ENCODE data around the gene REV3L.

The REV3L gene

DNA sequence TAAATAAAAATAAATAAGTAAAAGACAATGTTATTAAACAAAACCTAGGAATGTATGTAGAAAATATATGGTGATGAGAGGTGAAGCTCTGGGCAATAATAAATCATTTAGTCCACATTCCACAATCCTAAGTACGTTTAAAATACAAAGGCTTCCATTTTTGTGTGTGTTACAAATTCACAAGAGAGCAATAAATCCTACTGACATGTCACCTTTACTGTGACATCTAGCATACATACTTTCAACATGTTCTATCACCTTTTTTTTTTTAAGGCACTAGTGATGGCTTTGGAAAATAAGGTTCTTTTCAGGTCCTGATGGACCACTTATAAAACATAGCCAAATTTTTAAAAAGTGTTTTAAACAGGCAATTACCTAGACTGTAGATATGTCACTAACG, 12.0 kb downstream of the REV3L start:
- Mint-ChIP-seq H3K4me3 (no peak overlapping the region), H3K27me3 (no peaks in the 10 kb centered on the region), H3K36me3 (ENCODE audit: low read depth) (no peaks in the 10 kb centered on the region), H3K9me3 (no peaks in the 10 kb centered on the region), H3K27ac (no peak overlapping the region), H3K4me1 (ENCODE audit: low read depth) (peaks cover 5% of the 10 kb centered on the region)
- intact Hi-C loops (cut with micrococcal nuclease) = no loop called here

GRCh38 chr6:111469543-111469942, 13.5 kb downstream of the REV3L start:
- Mint-ChIP-seq H3K36me3 (ENCODE audit: low read depth) (no peaks in the 10 kb centered on the region), H3K9me3 (no peaks in the 10 kb centered on the region), H3K27me3 (no peaks in the 10 kb centered on the region), H3K4me1 (ENCODE audit: low read depth) (no peaks in the 10 kb centered on the region), H3K4me3 (no peak overlapping the region), H3K27ac (no peak overlapping the region)
- intact Hi-C loops (cut with micrococcal nuclease) = no loop called here

GRCh38 chr6:111468329-111469012, 14.5 kb downstream of the REV3L start:
- intact Hi-C loops (cut with micrococcal nuclease) = no loop called here
- no peaks in the 10 kb centered on the region for H3K27me3 Mint-ChIP-seq
- H3K4me3 Mint-ChIP-seq = no peak overlapping the region
- no peaks in the 10 kb centered on the region for H3K4me1 Mint-ChIP-seq (ENCODE audit: low read depth)
- H3K9me3 Mint-ChIP-seq = no peaks in the 10 kb centered on the region
- no peak overlapping the region for H3K27ac Mint-ChIP-seq
- no peaks in the 10 kb centered on the region for H3K36me3 Mint-ChIP-seq (ENCODE audit: low read depth)

DNA sequence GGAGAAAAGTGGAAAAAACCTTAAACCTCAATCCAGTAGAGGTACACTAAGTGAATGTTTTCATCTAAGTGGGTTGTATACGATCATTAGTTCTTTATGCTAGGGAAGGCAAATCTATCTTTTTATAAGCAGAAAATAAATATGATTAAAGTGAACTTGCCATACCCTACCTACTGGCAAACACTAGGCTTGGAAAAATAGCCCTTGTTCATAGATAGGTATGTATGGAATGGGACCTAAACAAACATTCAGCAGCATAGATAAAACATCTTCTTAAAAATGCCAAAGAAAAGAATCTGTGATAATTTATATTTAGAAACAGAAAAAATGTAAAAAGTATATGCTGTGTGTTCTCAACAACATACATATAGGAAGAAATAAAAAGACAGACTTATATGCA, 18.8 kb downstream of the REV3L start:
- no peak overlapping the region for H3K4me3 Mint-ChIP-seq
- H3K4me1 Mint-ChIP-seq (ENCODE audit: low read depth) = peaks cover 16% of the 10 kb centered on the region
- no peaks in the 10 kb centered on the region for H3K27me3 Mint-ChIP-seq
- intact Hi-C loops (cut with micrococcal nuclease) = no loop called here
- H3K9me3 Mint-ChIP-seq = peaks cover 13% of the 10 kb centered on the region
- H3K36me3 Mint-ChIP-seq (ENCODE audit: low read depth) = peaks cover 12% of the 10 kb centered on the region
- no peak overlapping the region for H3K27ac Mint-ChIP-seq

DNA sequence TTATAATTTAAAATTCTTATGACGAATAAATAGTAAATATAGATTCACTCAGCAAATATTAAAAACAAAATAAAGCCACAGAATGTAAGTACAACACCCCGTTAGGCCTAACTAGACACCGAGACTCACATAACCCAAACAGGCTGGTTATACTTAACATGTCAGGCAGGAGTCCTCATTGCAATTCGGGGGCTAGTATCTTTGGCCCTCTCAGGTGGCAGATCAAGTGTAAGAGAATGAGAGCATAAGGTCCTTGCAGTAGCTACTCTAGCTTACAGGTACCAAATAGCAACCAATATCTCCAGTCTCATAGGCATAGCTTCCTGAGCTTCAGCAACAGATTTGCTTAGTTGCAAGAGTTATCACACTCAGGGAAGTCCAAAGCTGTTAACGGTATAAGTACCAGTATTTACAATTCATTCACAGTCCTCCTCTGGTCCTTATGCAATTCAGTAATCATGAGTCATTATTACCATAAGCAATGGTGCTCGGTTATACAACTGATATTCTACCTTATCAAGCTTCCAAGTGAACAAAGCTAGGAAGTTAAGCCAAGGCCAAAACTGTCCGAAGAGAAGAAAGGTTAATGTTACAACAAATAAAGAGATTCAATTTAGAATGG, 20.1 kb downstream of the REV3L start:
- Mint-ChIP-seq H3K27ac (no peak overlapping the region), H3K27me3 (no peaks in the 10 kb centered on the region), H3K36me3 (ENCODE audit: low read depth) (peaks cover 25% of the 10 kb centered on the region), H3K4me3 (no peak overlapping the region), H3K4me1 (ENCODE audit: low read depth) (peaks cover 16% of the 10 kb centered on the region), H3K9me3 (peaks cover 26% of the 10 kb centered on the region)
- intact Hi-C loops (cut with micrococcal nuclease) = no loop called here

DNA sequence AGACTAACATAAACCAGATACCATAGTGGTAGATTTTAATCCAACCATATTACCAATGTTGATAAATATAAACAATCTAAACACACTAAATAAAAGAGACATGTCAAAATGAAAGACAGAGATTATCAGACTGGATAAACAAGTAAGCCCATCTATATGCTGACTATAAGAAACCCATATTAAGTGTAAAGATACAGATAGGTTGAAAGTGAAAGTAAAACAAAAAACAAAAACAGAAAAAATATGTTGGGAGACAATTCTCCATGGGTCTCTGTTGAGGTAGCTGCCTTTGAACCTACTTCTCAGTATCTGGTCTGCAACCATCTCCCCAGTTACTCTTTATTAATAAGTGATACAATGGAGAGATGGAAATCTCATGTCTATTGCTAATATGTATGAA, 21.2 kb downstream of the REV3L start:
- H3K4me1 Mint-ChIP-seq (ENCODE audit: low read depth) = peaks cover 16% of the 10 kb centered on the region
- no peak overlapping the region for H3K27ac Mint-ChIP-seq
- peaks cover 31% of the 10 kb centered on the region for H3K36me3 Mint-ChIP-seq (ENCODE audit: low read depth)
- intact Hi-C loops (cut with micrococcal nuclease) = no loop called here
- peaks cover 28% of the 10 kb centered on the region for H3K9me3 Mint-ChIP-seq
- H3K4me3 Mint-ChIP-seq = peak overlapping the region; percentile 6
- H3K27me3 Mint-ChIP-seq = no peaks in the 10 kb centered on the region

DNA sequence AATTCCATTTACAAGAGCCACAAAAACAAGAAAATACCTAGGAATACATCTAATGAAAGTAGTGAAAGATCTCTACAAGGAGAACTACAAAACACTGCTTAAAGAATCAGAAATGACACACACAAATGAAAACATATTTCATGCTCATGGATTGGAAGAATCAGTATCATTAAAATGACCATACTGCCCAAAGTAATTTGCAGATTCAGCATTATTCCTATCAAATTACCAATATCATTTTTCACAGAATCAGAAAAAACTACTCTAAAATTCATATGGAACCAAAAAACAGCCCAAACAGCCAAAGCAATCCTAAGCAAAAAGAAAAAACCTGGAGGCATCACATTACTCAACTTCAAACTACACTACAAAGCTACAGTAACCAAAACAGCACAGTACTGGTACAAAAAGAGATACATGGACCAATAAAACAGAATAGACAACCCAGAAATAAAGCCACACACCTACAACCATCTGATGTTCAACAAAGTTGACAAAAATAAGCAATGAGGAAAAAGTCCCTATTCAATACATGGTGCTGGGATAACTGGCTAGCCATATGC, 24.3 kb downstream of the REV3L start:
- Mint-ChIP-seq H3K27me3 (no peaks in the 10 kb centered on the region), H3K36me3 (ENCODE audit: low read depth) (peaks cover 31% of the 10 kb centered on the region), H3K4me3 (no peak overlapping the region), H3K27ac (no peak overlapping the region), H3K4me1 (ENCODE audit: low read depth) (peaks cover 16% of the 10 kb centered on the region), H3K9me3 (peaks cover 28% of the 10 kb centered on the region)
- intact Hi-C loops (cut with micrococcal nuclease) = no loop called here

- Mint-ChIP-seq H3K27ac (no peak overlapping the region), H3K4me1 (ENCODE audit: low read depth) (no peaks in the 10 kb centered on the region), H3K4me3 (no peak overlapping the region), H3K36me3 (ENCODE audit: low read depth) (peaks cover 31% of the 10 kb centered on the region), H3K9me3 (peaks cover 28% of the 10 kb centered on the region), H3K27me3 (no peaks in the 10 kb centered on the region)
- intact Hi-C loops (cut with micrococcal nuclease) = no loop called here
Observed at GRCh38 chr6:111456208-111456607, 26.8 kb downstream of the REV3L start.

DNA sequence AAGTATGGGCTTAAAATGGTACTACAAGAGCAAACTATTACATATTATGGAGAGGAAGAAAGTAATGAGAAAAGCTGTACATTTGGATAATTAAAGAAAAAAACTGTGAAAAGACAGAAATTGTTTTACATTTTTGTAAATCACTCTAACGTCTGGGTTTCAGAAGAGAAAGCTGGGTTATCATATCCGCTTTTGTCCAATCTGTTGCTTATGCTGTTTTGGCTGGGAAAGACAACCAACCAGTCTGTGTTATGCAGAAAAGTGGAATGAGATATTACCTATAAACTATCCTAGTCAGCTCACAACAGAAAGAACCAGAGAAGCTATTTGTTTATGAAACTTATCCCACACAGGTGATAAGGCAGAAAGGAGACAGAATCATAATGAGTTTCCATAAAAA, 32.4 kb downstream of the REV3L start:
- no peak overlapping the region for H3K4me3 Mint-ChIP-seq
- no peak overlapping the region for H3K27ac Mint-ChIP-seq
- H3K36me3 Mint-ChIP-seq (ENCODE audit: low read depth) = no peaks in the 10 kb centered on the region
- no peaks in the 10 kb centered on the region for H3K27me3 Mint-ChIP-seq
- peaks cover 4% of the 10 kb centered on the region for H3K4me1 Mint-ChIP-seq (ENCODE audit: low read depth)
- intact Hi-C loops (cut with micrococcal nuclease) = no loop called here
- H3K9me3 Mint-ChIP-seq = no peaks in the 10 kb centered on the region

GRCh38 chr6:111450087-111450486, 32.9 kb downstream of the REV3L start:
- Mint-ChIP-seq H3K36me3 (ENCODE audit: low read depth) (no peaks in the 10 kb centered on the region), H3K4me3 (no peak overlapping the region)

GRCh38 chr6:111449129-111449528, 33.9 kb downstream of the REV3L start:
- Mint-ChIP-seq H3K4me3 (no peak overlapping the region), H3K27me3 (no peaks in the 10 kb centered on the region), H3K9me3 (no peaks in the 10 kb centered on the region), H3K4me1 (ENCODE audit: low read depth) (peaks cover 8% of the 10 kb centered on the region), H3K27ac (no peak overlapping the region), H3K36me3 (ENCODE audit: low read depth) (no peaks in the 10 kb centered on the region)
- intact Hi-C loops (cut with micrococcal nuclease) = no loop called here

More at GRCh38 chr6:111450087-111450486, 32.9 kb downstream of the REV3L start:
- H3K27ac Mint-ChIP-seq = no peak overlapping the region
- no peaks in the 10 kb centered on the region for H3K9me3 Mint-ChIP-seq
- intact Hi-C loops (cut with micrococcal nuclease) = no loop called here
- no peaks in the 10 kb centered on the region for H3K27me3 Mint-ChIP-seq
- H3K4me1 Mint-ChIP-seq (ENCODE audit: low read depth) = peaks cover 8% of the 10 kb centered on the region

- Mint-ChIP-seq H3K9me3 (no peaks in the 10 kb centered on the region), H3K4me1 (ENCODE audit: low read depth) (peaks cover 16% of the 10 kb centered on the region), H3K4me3 (no peak overlapping the region), H3K36me3 (ENCODE audit: low read depth) (no peaks in the 10 kb centered on the region), H3K27ac (no peak overlapping the region), H3K27me3 (no peaks in the 10 kb centered on the region)
- intact Hi-C loops (cut with micrococcal nuclease) = no loop called here
Observed at GRCh38 chr6:111447051-111447450, 36.0 kb downstream of the REV3L start.

DNA sequence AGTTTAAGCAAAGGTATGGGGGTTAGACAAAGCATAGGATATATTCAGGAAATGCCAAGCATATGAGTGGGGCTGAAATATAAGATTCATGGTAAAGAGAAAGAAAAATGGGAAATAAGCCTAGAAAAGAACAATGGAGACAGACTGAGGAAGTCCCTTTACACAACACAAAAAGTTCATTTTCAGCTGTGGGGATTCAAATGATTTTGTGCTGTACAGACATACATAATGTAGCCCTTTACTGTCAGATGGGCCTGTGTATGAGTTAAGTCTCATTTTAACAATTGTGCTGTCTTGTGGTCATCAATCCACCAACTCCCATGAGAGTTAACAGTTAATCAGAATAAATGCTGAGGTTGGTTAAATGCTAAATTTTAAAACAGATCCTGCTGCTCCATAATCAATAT, 37.2 kb downstream of the REV3L start:
- Mint-ChIP-seq H3K27ac (peak overlapping the region; percentile 31), H3K4me3 (no peak overlapping the region), H3K27me3 (no peaks in the 10 kb centered on the region), H3K4me1 (ENCODE audit: low read depth) (peaks cover 22% of the 10 kb centered on the region), H3K36me3 (ENCODE audit: low read depth) (no peaks in the 10 kb centered on the region), H3K9me3 (no peaks in the 10 kb centered on the region)
- intact Hi-C loops (cut with micrococcal nuclease) = no loop called here

DNA sequence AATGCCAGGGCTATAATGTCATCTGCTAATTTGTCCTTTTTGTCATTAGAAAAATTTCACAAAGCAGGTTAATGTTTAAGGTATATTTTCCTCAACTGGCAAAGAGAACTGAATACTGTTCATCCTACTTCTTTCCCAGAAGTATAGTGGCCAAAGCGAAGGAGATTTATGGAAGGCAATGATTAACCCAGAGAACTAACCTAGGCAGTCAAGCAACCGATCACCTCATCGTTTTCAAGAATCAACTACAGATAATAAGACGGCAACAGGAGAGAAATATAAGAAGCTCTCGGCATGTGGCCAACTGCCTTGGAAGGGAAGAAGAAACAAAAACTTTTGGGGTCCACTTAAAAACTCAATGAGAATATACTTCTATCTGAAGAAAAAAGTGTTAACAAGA, 38.2 kb downstream of the REV3L start:
- Mint-ChIP-seq H3K36me3 (ENCODE audit: low read depth) (no peaks in the 10 kb centered on the region), H3K4me1 (ENCODE audit: low read depth) (peaks cover 22% of the 10 kb centered on the region)

More for the DNA sequence above, 38.2 kb downstream of the REV3L start:
- intact Hi-C loops (cut with micrococcal nuclease) = no loop called here
- H3K27ac Mint-ChIP-seq = no peak overlapping the region
- H3K4me3 Mint-ChIP-seq = no peak overlapping the region
- no peaks in the 10 kb centered on the region for H3K27me3 Mint-ChIP-seq
- H3K9me3 Mint-ChIP-seq = no peaks in the 10 kb centered on the region
